Natural killer cell (primary cell): ENCODE measurements around the gene AGFG1. TPM values are rescaled to one million over a fixed set of nuclear protein-coding genes. Genes with fewer than 3 reads are reported as not detected.

ENCODE experiments used
- ATAC-seq, 3 donors: fragments of 150-1000 bp in 2 of 3; fragments of 200-7000 bp in 1 of 3; cut with Tn5 transposase; 1 replicate in 1 of 3; 2 replicates in 2 of 3; pipeline ENCODE4 v1.10.0; 2021; ENCODE audit warnings: mild to moderate bottlenecking in 2 of 3, moderate library complexity in 2 of 3
- DNase-seq, 2 donors: peaks; one replicate each; pipeline versions ENCODE4 v3.0.0 to v3.0.0-alpha.2; 2013 to 2021; ENCODE audit warnings: mixed read lengths in 1 of 2
- H3K27ac ChIP-seq: one replicate; pipeline ENCODE4 v1.5.1; 2013; ENCODE audit warnings: mild to moderate bottlenecking, low read length
- H3K27me3 ChIP-seq: one replicate; pipeline ENCODE4 v1.6.1; 2013; ENCODE audit warnings: low read length; ENCODE audit not compliant: control insufficient read depth, insufficient read depth
- H3K36me3 ChIP-seq: one replicate; pipeline ENCODE4 v1.6.1; 2013; ENCODE audit warnings: low read length; ENCODE audit not compliant: control insufficient read depth, insufficient read depth
- H3K4me1 ChIP-seq: one replicate; pipeline ENCODE4 v1.6.1; 2013; ENCODE audit warnings: low read length; ENCODE audit not compliant: control insufficient read depth, insufficient read depth
- H3K4me3 ChIP-seq: one replicate; pipeline ENCODE4 v1.5.1; 2013; ENCODE audit warnings: low read length
- H3K9me3 ChIP-seq: one replicate; pipeline ENCODE4 v1.6.1; 2013; ENCODE audit warnings: low read length; ENCODE audit not compliant: control insufficient read depth, insufficient read depth
- H3K27ac Mint-ChIP-seq, 2 donors: one replicate each; pipeline ENCODE4 v1.8.0; 2022; ENCODE audit warnings: mild to moderate bottlenecking in 2 of 2, mixed read lengths in 2 of 2, moderate library complexity in 1 of 2
- H3K27me3 Mint-ChIP-seq, 2 donors: one replicate each; pipeline ENCODE4 v1.8.0; 2022; ENCODE audit warnings: low read depth in 2 of 2, mixed read lengths in 2 of 2
- H3K36me3 Mint-ChIP-seq: one replicate; pipeline ENCODE4 v1.8.0; 2022; ENCODE audit warnings: mixed read lengths
- H3K4me1 Mint-ChIP-seq, 2 donors: one replicate each; pipeline ENCODE4 v1.8.0; 2022; ENCODE audit warnings: mixed read lengths in 2 of 2
- H3K4me3 Mint-ChIP-seq: one replicate; pipeline ENCODE4 v1.8.0; 2022; ENCODE audit warnings: mild to moderate bottlenecking, moderate library complexity, mixed read lengths
- H3K9me3 Mint-ChIP-seq, 2 donors: one replicate each; pipeline ENCODE4 v1.8.0; 2022; ENCODE audit warnings: mixed read lengths in 2 of 2
- CTCF ChIP-seq: fragments of 200-600 bp; IDR thresholded peaks from one replicate; pipeline ENCODE4 v1.8.0; 2022; ENCODE audit warnings: antibody characterized with exemption
- WGBS: methylation state at CpG from one replicate; pipeline ENCODE4 v1.1.7; 2013; ENCODE audit warnings: missing lambda C conversion rate; ENCODE audit not compliant: insufficient coverage; 5-methylcytosine and 5-hydroxymethylcytosine counted together
- intact Hi-C: fragments of 100-400 bp; cut with micrococcal nuclease; formaldehyde crosslinking; loops from one replicate; pipeline ENCODE4 v1.14.2; 2022
- total RNA-seq, 4 donors: library from RNA; stranded (reverse); fragments of 120-200 nt in 1 of 4; gene quantifications; one replicate each; pipeline versions ENCODE4 v1.2.3 to v1.2.4, GENCODE V29; 2013 to 2022

Gene AGFG1
- total RNA-seq, 3 donors from 2014 or later (not counting 1 experiment from before 2014, with no cell fraction given): 65.0 to 71.6 (median 67.3) TPM

GRCh38 chr2:227582369-227582768 lies 110.4 kb downstream of the AGFG1 start:
- Mint-ChIP-seq H3K4me1 (no peaks in the 10 kb centered on the region), H3K27me3 (peaks cover 17 to 38% of the 10 kb centered on the region in 2 donors), H3K36me3 (peaks cover 15% of the 10 kb centered on the region), H3K4me3 (no peak overlapping the region), H3K27ac (no peak overlapping the region), H3K9me3 (peaks cover 2 to 8% of the 10 kb centered on the region in 2 donors)
- no peak overlapping the region for H3K27ac ChIP-seq
- ATAC-seq: no peak
- DNase-seq: no peak
- intact Hi-C loops: no loop called here
- H3K9me3 ChIP-seq: peaks cover 20% of the 10 kb centered on the region
- no peaks in the 10 kb centered on the region for H3K36me3 ChIP-seq
- H3K4me1 ChIP-seq: no peaks in the 10 kb centered on the region
- no peak for TF ChIP-seq CTCF
- no peak overlapping the region for H3K4me3 ChIP-seq
- H3K27me3 ChIP-seq: no peaks in the 10 kb centered on the region

GRCh38 chr2:227592694-227593387 lies 120.9 kb downstream of the AGFG1 start:
- H3K27me3 Mint-ChIP-seq: peaks cover 15 to 38% of the 10 kb centered on the region in 2 donors
- H3K36me3 Mint-ChIP-seq: no peaks in the 10 kb centered on the region
- no peak overlapping the region for H3K27ac Mint-ChIP-seq
- no peak overlapping the region for H3K4me3 ChIP-seq
- H3K27ac ChIP-seq: no peak overlapping the region
- peaks cover 0 to 3% of the 10 kb centered on the region in 2 donors for H3K9me3 Mint-ChIP-seq
- DNase-seq: no peak
- TF ChIP-seq CTCF: no peak
- intact Hi-C loops: no loop called here
- no peak overlapping the region for H3K4me3 Mint-ChIP-seq
- no peaks in the 10 kb centered on the region for H3K4me1 ChIP-seq
- H3K9me3 ChIP-seq: no peaks in the 10 kb centered on the region
- no peaks in the 10 kb centered on the region for H3K27me3 ChIP-seq
- no peak for ATAC-seq
- WGBS: 82% methylated on average over 1 of the region's 1 CpG
- H3K4me1 Mint-ChIP-seq: peaks cover 0 to 5% of the 10 kb centered on the region in 2 donors
- H3K36me3 ChIP-seq: no peaks in the 10 kb centered on the region

GRCh38 chr2:227595797-227596196 lies 123.8 kb downstream of the AGFG1 start:
- Histone ChIP-seq H3K4me1 (no peaks in the 10 kb centered on the region), H3K27me3 (no peaks in the 10 kb centered on the region), H3K4me3 (no peak overlapping the region), H3K27ac (no peak overlapping the region), H3K9me3 (no peaks in the 10 kb centered on the region), H3K36me3 (no peaks in the 10 kb centered on the region)
- H3K27me3 Mint-ChIP-seq: peaks cover 15 to 29% of the 10 kb centered on the region in 2 donors
- intact Hi-C loops: no loop called here
- H3K9me3 Mint-ChIP-seq: peaks cover 0 to 3% of the 10 kb centered on the region in 2 donors
- no peak overlapping the region for H3K4me3 Mint-ChIP-seq
- peaks cover 0 to 5% of the 10 kb centered on the region in 2 donors for H3K4me1 Mint-ChIP-seq
- H3K27ac Mint-ChIP-seq: no peak overlapping the region
- ATAC-seq (no peak), DNase-seq (no peak)
- WGBS: 57% methylated on average over 2 of the region's 4 CpGs
- TF ChIP-seq CTCF: no peak
- no peaks in the 10 kb centered on the region for H3K36me3 Mint-ChIP-seq

- Histone ChIP-seq H3K9me3 (no peaks in the 10 kb centered on the region), H3K4me3 (no peak overlapping the region), H3K4me1 (no peaks in the 10 kb centered on the region), H3K27ac (no peak overlapping the region), H3K36me3 (no peaks in the 10 kb centered on the region), H3K27me3 (no peaks in the 10 kb centered on the region)
- H3K4me3 Mint-ChIP-seq: no peak overlapping the region
- intact Hi-C loops: no loop called here
- H3K27ac Mint-ChIP-seq: no peak overlapping the region
- DNase-seq (no peak), ATAC-seq (no peak)
- H3K9me3 Mint-ChIP-seq: peaks cover 0 to 3% of the 10 kb centered on the region in 2 donors
- no peaks in the 10 kb centered on the region for H3K36me3 Mint-ChIP-seq
- peaks cover 12 to 24% of the 10 kb centered on the region in 2 donors for H3K27me3 Mint-ChIP-seq
- no peak for TF ChIP-seq CTCF
- peaks cover 0 to 5% of the 10 kb centered on the region in 2 donors for H3K4me1 Mint-ChIP-seq
Measured at GRCh38 chr2:227597036-227597435, 125.1 kb downstream of the AGFG1 start.
